ENCODE data around the gene PDE5A. TPM values are rescaled to one million over a fixed set of nuclear protein-coding genes. Genes with fewer than 3 reads are reported as not detected.
A peak's percentile ranks its signal among the peaks of the same experiment; 100 is the strongest.
"Not testable (repeated sequence)": the region's sequence is repeated elsewhere in the genome, so short reads cannot be mapped to it uniquely, and the experiment has no call there.

The PDE5A gene
- total RNA-seq, 4 donors from 2014 or later = 154 to 208 (median 199) TPM

- intact Hi-C loops (cut with DNase I) = not testable (repeated sequence)
- WGBS = 65% methylated on average over 18 of the region's 18 CpGs
Observed at GRCh38 chr4:119455734-119456133, 172.9 kb downstream of the PDE5A start.

GRCh38 chr4:119454491-119455270 is 173.9 kb downstream of the PDE5A start:
- peak overlapping the region; percentile 84 to 95 (median 92) for H3K27ac ChIP-seq (replicated peaks in 1 of 4)
- H3K9me3 ChIP-seq; intact Hi-C loops (cut with DNase I); H3K36me3 ChIP-seq; H3K27me3 ChIP-seq: not testable (repeated sequence)
- H3K4me1 ChIP-seq = peaks cover 5 to 10% (median 7%) of the 10 kb centered on the region in 4 donors
- peak overlapping the region; percentile 59 to 83 (median 76) for H3K4me3 ChIP-seq
- DNase-seq (ENCODE audit: extremely low spot score) = peak; percentile 99
- WGBS = 0% methylated on average over 16 of the region's 80 CpGs
- TF ChIP-seq POLR2AphosphoS5 (IDR thresholded peaks at IDR 0.05) (peak; percentile 95 to 97), POLR2A (IDR thresholded peaks at IDR 0.05; ENCODE audit: low read depth) (peak; percentile 10), CTCF (IDR thresholded peaks at IDR 0.05) (peak in 1 of 3 experiments; percentile 48)

More at GRCh38 chr4:119455734-119456133, 172.9 kb downstream of the PDE5A start:
- DNase-seq (ENCODE audit: extremely low spot score); H3K27me3 ChIP-seq; H3K9me3 ChIP-seq; H3K36me3 ChIP-seq: not testable (repeated sequence)
- peak overlapping the region in 3 of 4 donors; percentile 84 to 95 (median 91) for H3K27ac ChIP-seq (replicated peaks in 1 of 4)
- peak overlapping the region; percentile 59 to 83 (median 76) for H3K4me3 ChIP-seq
- peaks cover 5 to 10% (median 7%) of the 10 kb centered on the region in 4 donors for H3K4me1 ChIP-seq

GRCh38 chr4:119454151-119454490 is 174.5 kb downstream of the PDE5A start:
- WGBS = 25% methylated on average over 2 of the region's 7 CpGs
- H3K9me3 ChIP-seq; intact Hi-C loops (cut with DNase I); DNase-seq (ENCODE audit: extremely low spot score); H3K36me3 ChIP-seq; H3K27me3 ChIP-seq: not testable (repeated sequence)
- peak overlapping the region; percentile 59 to 83 (median 76) for H3K4me3 ChIP-seq
- H3K27ac ChIP-seq (replicated peaks in 1 of 4) = peak overlapping the region; percentile 84 to 95 (median 92)
- H3K4me1 ChIP-seq = peaks cover 5 to 10% (median 7%) of the 10 kb centered on the region in 4 donors

- DNase-seq (ENCODE audit: extremely low spot score); intact Hi-C loops (cut with DNase I): not testable (repeated sequence)
Observed at GRCh38 chr4:119453286-119453685, 175.3 kb downstream of the PDE5A start.

GRCh38 chr4:119449851-119450250 is 178.8 kb downstream of the PDE5A start:
- H3K4me1 ChIP-seq; H3K27me3 ChIP-seq; DNase-seq (ENCODE audit: extremely low spot score); H3K4me3 ChIP-seq; H3K27ac ChIP-seq (replicated peaks in 1 of 4); H3K9me3 ChIP-seq; intact Hi-C loops (cut with DNase I): not testable (repeated sequence)
- H3K36me3 ChIP-seq = peaks cover 0 to 21% (median 6%) of the 10 kb centered on the region in 4 donors
- 85% methylated on average over 6 of the region's 6 CpGs for WGBS

More at GRCh38 chr4:119453286-119453685, 175.3 kb downstream of the PDE5A start:
- not testable (repeated sequence) for H3K27me3 ChIP-seq, H3K4me3 ChIP-seq, H3K36me3 ChIP-seq, H3K9me3 ChIP-seq
- WGBS = 90% methylated on average over 9 of the region's 9 CpGs
- Histone ChIP-seq H3K4me1 (peaks cover 5 to 10% (median 7%) of the 10 kb centered on the region in 4 donors), H3K27ac (replicated peaks in 1 of 4) (peak overlapping the region in 2 of 4 donors; percentile 92 to 95)

Small RNA genes lying within 50 kb of the gene (small RNA-seq; reads per million reads assigned to genes)
- 0 reads per million in 3 donors for gene RF00614
